SK-N-MC (cell line): ENCODE measurements around the gene FAIM.

Experiments
- EZH2 ChIP-seq: fragments of 200-600 bp; sonication (generic); IDR thresholded peaks from one replicate; pipeline ENCODE4 v1.6.1; 2017; ENCODE audit warnings: antibody characterized with exemption
- FOXP2 ChIP-seq: optimal IDR thresholded peaks from 2 replicates; pipeline ENCODE3; 2011; ENCODE audit warnings: mild to moderate bottlenecking, moderate library complexity; ENCODE audit not compliant: insufficient read depth; ENCODE audit errors: extremely low read length, control extremely low read depth
- POLR2AphosphoS5 ChIP-seq: IDR thresholded peaks from 2 replicates; pipeline ENCODE4 v1.6.1; 2012; ENCODE audit warnings: mild to moderate bottlenecking, low read depth, low read length, borderline replicate concordance

DNA sequence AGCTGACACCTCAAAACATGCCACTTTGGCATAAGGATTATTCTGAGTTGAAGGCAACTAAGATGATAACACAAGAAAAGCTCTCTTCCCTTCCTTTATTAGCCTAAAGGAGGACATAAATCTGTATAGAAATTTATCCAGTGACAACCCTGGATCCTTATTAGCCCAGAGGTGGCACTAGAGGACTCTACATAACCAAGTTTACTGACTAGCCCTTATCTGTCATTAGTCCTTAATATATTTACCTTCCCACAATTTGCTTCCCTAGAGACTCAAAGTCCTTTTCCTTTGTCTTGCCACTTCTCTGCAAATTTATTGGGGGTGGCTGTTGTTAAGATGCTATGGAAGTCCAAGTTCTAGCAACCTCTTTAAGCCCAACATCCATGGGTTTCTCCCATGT is 41.2 kb upstream of the FAIM start:
- no peak for TF ChIP-seq POLR2AphosphoS5
- no peak for TF ChIP-seq EZH2
- no peak for TF ChIP-seq FOXP2
